Calu3 (cell line): ENCODE measurements around the gene LYPD4. TPM values are rescaled to one million over a fixed set of nuclear protein-coding genes. Genes with fewer than 3 reads are reported as not detected.

Source experiments
- BruUV-seq: library from RNA; stranded (reverse); fragments of 400-500 nt; replicated peaks from 2 replicates; lab custom pipeline; 2021; lab: Mats Ljungman, UMichigan
- CTCF ChIA-PET: fragments of 300-600 bp; sonication (Branson Sonifier 250); formaldehyde crosslinking; loops from one replicate; lab custom pipeline; 2022; ENCODE audit warnings: antibody characterized with exemption; lab: Charles Lee
- DNase-seq: peaks from one replicate; pipeline ENCODE4 v3.0.0; 2022
- H3K27ac Mint-ChIP-seq: one replicate; pipeline ENCODE4 v1.8.0; 2022; ENCODE audit warnings: mixed read lengths; ENCODE audit not compliant: unreplicated experiment
- H3K27me3 Mint-ChIP-seq: one replicate; pipeline ENCODE4 v1.8.0; 2022; ENCODE audit warnings: mixed read lengths; ENCODE audit not compliant: unreplicated experiment
- H3K36me3 Mint-ChIP-seq: one replicate; pipeline ENCODE4 v1.8.0; 2022; ENCODE audit warnings: mild to moderate bottlenecking, moderate library complexity, mixed read lengths; ENCODE audit not compliant: insufficient read depth, unreplicated experiment
- H3K4me1 Mint-ChIP-seq: one replicate; pipeline ENCODE4 v1.8.0; 2022; ENCODE audit warnings: mild to moderate bottlenecking, low read depth, mixed read lengths; ENCODE audit not compliant: unreplicated experiment
- H3K4me3 Mint-ChIP-seq: one replicate; pipeline ENCODE4 v1.8.0; 2022; ENCODE audit warnings: mild to moderate bottlenecking, low read depth, moderate library complexity, mixed read lengths; ENCODE audit not compliant: unreplicated experiment
- H3K9me3 Mint-ChIP-seq: one replicate; pipeline ENCODE4 v1.8.0; 2022; ENCODE audit warnings: low read depth, mixed read lengths; ENCODE audit not compliant: unreplicated experiment
- CTCF ChIP-seq: fragments of 200-600 bp; IDR thresholded peaks from one replicate; pipeline ENCODE4 v1.8.0; 2022; ENCODE audit warnings: antibody characterized with exemption; ENCODE audit not compliant: unreplicated experiment
- intact Hi-C: fragments of 100-400 bp; cut with micrococcal nuclease; formaldehyde crosslinking; loops from one replicate; pipeline ENCODE4 v1.10.0; 2022; ENCODE audit not compliant: unreplicated experiment
- total RNA-seq: library from RNA; stranded (reverse); gene quantifications from 2 replicates; pipeline ENCODE4 v1.2.3, GENCODE V29; 2022

The LYPD4 gene
- total RNA-seq, 1 experiment from 2014 or later = not detected

GRCh38 chr19:41861116-41861768, 16.8 kb upstream of the LYPD4 start:
- H3K27me3 Mint-ChIP-seq = no peaks in the 10 kb centered on the region
- H3K9me3 Mint-ChIP-seq = no peaks in the 10 kb centered on the region
- intact Hi-C loops = no loop called here
- no TSS peak for BruUV-seq
- H3K36me3 Mint-ChIP-seq = peaks cover 72% of the 10 kb centered on the region
- CTCF ChIA-PET = interaction anchor here (1.9 to 2.5 kb wide), 3 partner anchors 9 to 27 kb away, joined by 5 to 11 read pairs (median 10); no protein-coding TSS in a partner anchor
- H3K27ac Mint-ChIP-seq = peak overlapping the region; percentile 86
- no peak for TF ChIP-seq CTCF
- no peak for DNase-seq
- peak overlapping the region; percentile 80 for H3K4me3 Mint-ChIP-seq
- H3K4me1 Mint-ChIP-seq = peaks cover 38% of the 10 kb centered on the region

GRCh38 chr19:41860419-41861115, 16.1 kb upstream of the LYPD4 start:
- Mint-ChIP-seq H3K27me3 (peaks cover under 1% of the 10 kb centered on the region), H3K9me3 (no peaks in the 10 kb centered on the region), H3K4me3 (peak overlapping the region; percentile 80), H3K36me3 (peaks cover 65% of the 10 kb centered on the region), H3K4me1 (peaks cover 34% of the 10 kb centered on the region), H3K27ac (peak overlapping the region; percentile 86)
- TF ChIP-seq CTCF = no peak
- intact Hi-C loops = no loop called here
- DNase-seq = no peak
- no TSS peak for BruUV-seq
- CTCF ChIA-PET = interaction anchor here (1.2 to 2.5 kb wide), 8 partner anchors 10 to 174 kb away, joined by 3 to 11 read pairs (median 8); no protein-coding TSS in a partner anchor

GRCh38 chr19:41859618-41860418, 15.3 kb upstream of the LYPD4 start, which contains the start of gene RPS19:
RPS19 (plus strand) TSS chr19:41860255; CDS start chr19:41860775, 520 bp downstream.
- Mint-ChIP-seq H3K9me3 (no peaks in the 10 kb centered on the region), H3K36me3 (peaks cover 57% of the 10 kb centered on the region), H3K4me1 (peaks cover 34% of the 10 kb centered on the region), H3K27me3 (peaks cover 8% of the 10 kb centered on the region), H3K4me3 (peak within 1 kb of the TSS; percentile 80), H3K27ac (peak within 1 kb of the TSS; percentile 86)
- BruUV-seq = no TSS peak
- CTCF ChIA-PET = interaction anchor here (0.6 to 2.5 kb wide), 13 partner anchors 9 to 734 kb away, joined by 3 to 11 read pairs (median 5); no protein-coding TSS in a partner anchor
- intact Hi-C loops = no loop called here
- peak; percentile 98 for DNase-seq
- peak; percentile 87 for TF ChIP-seq CTCF

DNA sequence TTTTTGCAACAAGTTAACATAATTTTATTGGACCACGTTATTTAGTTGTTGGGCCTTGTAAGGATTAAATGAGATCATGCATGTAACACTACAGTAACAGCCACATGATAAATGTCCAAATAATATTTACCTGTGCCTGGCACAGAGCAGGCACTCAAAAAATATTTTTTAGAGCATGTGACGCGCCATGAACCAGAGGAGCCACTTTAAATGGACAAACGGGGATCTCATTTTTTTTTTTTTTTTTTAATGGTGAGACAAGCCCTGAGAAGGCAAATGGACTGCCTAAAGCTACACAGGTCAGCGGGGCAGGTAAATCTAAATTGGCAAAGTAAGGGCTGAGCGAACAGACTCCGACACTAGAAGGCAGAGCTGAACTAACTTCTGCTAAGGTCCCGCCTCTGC, 14.7 kb upstream of the LYPD4 start:
- CTCF ChIA-PET = interaction anchor here (0.6 to 2.5 kb wide), 13 partner anchors 9 to 734 kb away, joined by 3 to 11 read pairs (median 5); no protein-coding TSS in a partner anchor
- H3K27ac Mint-ChIP-seq = peak overlapping the region; percentile 86
- H3K27me3 Mint-ChIP-seq = peaks cover 14% of the 10 kb centered on the region
- peak overlapping the region; percentile 80 for H3K4me3 Mint-ChIP-seq
- peaks cover 29% of the 10 kb centered on the region for H3K4me1 Mint-ChIP-seq
- intact Hi-C loops = no loop called here
- TF ChIP-seq CTCF = no peak
- DNase-seq = no peak
- H3K36me3 Mint-ChIP-seq = peaks cover 51% of the 10 kb centered on the region
- TSS peak; percentile 86 for BruUV-seq
- no peaks in the 10 kb centered on the region for H3K9me3 Mint-ChIP-seq
